Measurements from ENCODE around the gene NPFFR2. TPM values are rescaled to one million over a fixed set of nuclear protein-coding genes. Genes with fewer than 3 reads are reported as not detected.
A peak's percentile ranks its signal among the peaks of the same experiment; 100 is the strongest.

NPFFR2 gene
- total and polyA plus RNA-seq, 9 of the 15 experiments (the other 6 are each of a cell fraction or from before 2014, with no cell fraction given) = 0.15 to 0.98 (median 0.48) TPM

DNA sequence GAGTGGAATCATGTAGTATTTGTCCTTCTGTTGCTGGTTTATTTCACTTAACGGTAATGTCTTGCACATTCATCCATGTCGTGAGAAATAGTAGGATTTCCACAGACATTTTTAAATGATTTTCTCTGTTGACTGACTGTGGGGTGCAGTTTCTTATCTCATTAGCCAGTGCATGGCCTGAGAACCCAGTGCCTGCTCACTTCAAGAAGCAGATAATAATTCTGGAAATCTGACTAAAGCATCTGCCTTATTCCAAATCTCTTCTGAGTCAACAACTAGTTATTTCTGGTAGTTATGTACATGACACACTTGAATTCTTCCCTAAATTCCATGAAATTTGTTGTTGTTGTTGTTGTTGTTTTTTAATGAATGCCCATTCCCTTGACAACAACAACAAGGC is 77.6 kb downstream of the NPFFR2 start (continued):
- TF ChIP-seq MTA2 (IDR thresholded peaks at IDR 0.05; ENCODE audit: low read depth) (peak; percentile 44; the same call in 1 of the 2 replicates), POLR3A (IDR thresholded peaks at IDR 0.05; ENCODE audit: borderline replicate concordance, extremely low read depth, insufficient read depth, insufficient read length) (no peak), DDX20 (tag; IDR thresholded peaks at IDR 0.05; ENCODE audit: low read depth) (no peak), ARID1B (IDR thresholded peaks at IDR 0.05) (peak; percentile 29; the same call in 1 of the 2 replicates)
- TF ChIP-seq, protein P1, sequence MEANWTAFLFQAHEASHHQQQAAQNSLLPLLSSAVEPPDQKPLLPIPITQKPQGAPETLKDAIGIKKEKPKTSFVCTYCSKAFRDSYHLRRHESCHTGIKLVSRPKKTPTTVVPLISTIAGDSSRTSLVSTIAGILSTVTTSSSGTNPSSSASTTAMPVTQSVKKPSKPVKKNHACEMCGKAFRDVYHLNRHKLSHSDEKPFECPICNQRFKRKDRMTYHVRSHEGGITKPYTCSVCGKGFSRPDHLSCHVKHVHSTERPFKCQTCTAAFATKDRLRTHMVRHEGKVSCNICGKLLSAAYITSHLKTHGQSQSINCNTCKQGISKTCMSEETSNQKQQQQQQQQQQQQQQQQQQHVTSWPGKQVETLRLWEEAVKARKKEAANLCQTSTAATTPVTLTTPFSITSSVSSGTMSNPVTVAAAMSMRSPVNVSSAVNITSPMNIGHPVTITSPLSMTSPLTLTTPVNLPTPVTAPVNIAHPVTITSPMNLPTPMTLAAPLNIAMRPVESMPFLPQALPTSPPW (CRISPR knock-in tag; IDR thresholded peaks at IDR 0.05) = no peak

DNA sequence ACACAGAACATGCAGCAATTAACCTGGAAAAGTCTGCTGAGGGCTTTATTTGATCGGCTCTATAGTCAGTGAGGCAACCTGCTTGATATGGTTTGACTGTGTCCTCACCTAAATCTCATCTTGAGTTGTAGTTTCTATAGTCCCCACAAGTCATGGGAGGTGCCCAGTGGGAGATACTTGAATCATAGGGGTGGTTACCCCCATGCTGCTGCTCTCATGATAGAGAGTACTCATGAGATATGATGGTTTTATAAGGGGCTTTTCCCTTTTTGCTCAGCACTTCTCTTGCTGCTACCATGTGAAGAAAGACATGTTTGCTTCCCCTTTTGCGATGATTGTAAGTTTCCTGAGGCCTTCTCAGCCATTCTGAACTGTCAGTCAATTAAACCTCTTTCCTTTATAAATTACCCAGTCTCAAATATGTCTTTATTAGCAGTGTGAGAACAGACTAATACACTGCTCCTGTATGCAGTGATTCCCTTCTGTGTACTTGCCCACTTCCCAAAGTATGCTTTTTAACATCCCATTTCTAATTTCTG is 78.2 kb downstream of the NPFFR2 start:
- DNase-seq (ENCODE audit: extremely low read depth in 1 of 4, low spot score in 3 of 4) = no peak
- CTCF ChIA-PET (ENCODE audit: low intra/inter-chr PET ratio) = no interaction called here
- in situ Hi-C loops (cut with MboI) (no loop called here), intact Hi-C loops (cut with micrococcal nuclease) (no loop called here)
- Histone ChIP-seq H3K36me3 (ENCODE audit: control insufficient read depth, insufficient read depth, low read length) (no peaks in the 10 kb centered on the region), H3K79me2 (ENCODE audit: control insufficient read depth, insufficient read depth, low read length) (no peaks in the 10 kb centered on the region), H3K9me1 (ENCODE audit: control insufficient read depth, insufficient read depth, low read length) (no peaks in the 10 kb centered on the region), H3K4me1 (replicated peaks in 1 of 2; ENCODE audit: control insufficient read depth in 2 of 2, insufficient read depth in 2 of 2, low read length in 2 of 2) (peaks cover 0 to 6% of the 10 kb centered on the region in 2 experiments; a peak in 1 of 5 replicates), H3K4me2 (ENCODE audit: insufficient read depth, low read length) (no peak overlapping the region), H3K9ac (ENCODE audit: insufficient read depth in 1 of 2, low read depth in 2 of 2, low read length in 2 of 2) (no peak overlapping the region), H4K20me1 (replicated peaks; ENCODE audit: control insufficient read depth, insufficient read depth, low read length) (no peaks in the 10 kb centered on the region), H3K9me3 (replicated peaks; ENCODE audit: control insufficient read depth, insufficient read depth, low read depth, low read length) (no peaks in the 10 kb centered on the region), H3K27ac (ENCODE audit: extremely low read depth, low read depth, low read length) (no peak overlapping the region), H3K4me3 (no peak overlapping the region), H3K27me3 (ENCODE audit: control insufficient read depth in 2 of 2, insufficient read depth in 2 of 2, low read length in 2 of 2) (no peaks in the 10 kb centered on the region), H2AFZ (ENCODE audit: low read depth, low read length) (no peak overlapping the region)
- ATAC-seq = no peak
- no peak for FAIRE-seq
- TF ChIP-seq, protein P2, sequence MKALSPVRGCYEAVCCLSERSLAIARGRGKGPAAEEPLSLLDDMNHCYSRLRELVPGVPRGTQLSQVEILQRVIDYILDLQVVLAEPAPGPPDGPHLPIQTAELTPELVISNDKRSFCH (CRISPR knock-in tag; IDR thresholded peaks at IDR 0.05) = no peak
- TF ChIP-seq, protein P2 (tag; IDR thresholded peaks at IDR 0.05) = no peak
- TF ChIP-seq PCBP1 (IDR thresholded peaks at IDR 0.05; ENCODE audit: low read depth, low read length, poor library complexity, severe bottlenecking) (no peak), ZNF134 (CRISPR knock-in tag; conservative IDR thresholded peaks at IDR 0.05) (no peak), SMAD4 (CRISPR knock-in tag; conservative IDR thresholded peaks at IDR 0.05) (no peak), CHD2 (IDR thresholded peaks at IDR 0.05; ENCODE audit: low read depth, low read length) (no peak), TFAM (CRISPR knock-in tag; conservative IDR thresholded peaks at IDR 0.05) (no peak), ZNF444 (CRISPR knock-in tag; IDR thresholded peaks at IDR 0.05) (no peak), RHOXF2B (CRISPR knock-in tag; conservative IDR thresholded peaks at IDR 0.05) (no peak), MYNN (IDR thresholded peaks at IDR 0.05) (no peak), MYNN (CRISPR knock-in tag; IDR thresholded peaks at IDR 0.05) (no peak), FOSL1 (tag; conservative IDR thresholded peaks at IDR 0.05) (no peak), SOX6 (IDR thresholded peaks at IDR 0.05) (no peak)
- TF ChIP-seq, protein P3, sequence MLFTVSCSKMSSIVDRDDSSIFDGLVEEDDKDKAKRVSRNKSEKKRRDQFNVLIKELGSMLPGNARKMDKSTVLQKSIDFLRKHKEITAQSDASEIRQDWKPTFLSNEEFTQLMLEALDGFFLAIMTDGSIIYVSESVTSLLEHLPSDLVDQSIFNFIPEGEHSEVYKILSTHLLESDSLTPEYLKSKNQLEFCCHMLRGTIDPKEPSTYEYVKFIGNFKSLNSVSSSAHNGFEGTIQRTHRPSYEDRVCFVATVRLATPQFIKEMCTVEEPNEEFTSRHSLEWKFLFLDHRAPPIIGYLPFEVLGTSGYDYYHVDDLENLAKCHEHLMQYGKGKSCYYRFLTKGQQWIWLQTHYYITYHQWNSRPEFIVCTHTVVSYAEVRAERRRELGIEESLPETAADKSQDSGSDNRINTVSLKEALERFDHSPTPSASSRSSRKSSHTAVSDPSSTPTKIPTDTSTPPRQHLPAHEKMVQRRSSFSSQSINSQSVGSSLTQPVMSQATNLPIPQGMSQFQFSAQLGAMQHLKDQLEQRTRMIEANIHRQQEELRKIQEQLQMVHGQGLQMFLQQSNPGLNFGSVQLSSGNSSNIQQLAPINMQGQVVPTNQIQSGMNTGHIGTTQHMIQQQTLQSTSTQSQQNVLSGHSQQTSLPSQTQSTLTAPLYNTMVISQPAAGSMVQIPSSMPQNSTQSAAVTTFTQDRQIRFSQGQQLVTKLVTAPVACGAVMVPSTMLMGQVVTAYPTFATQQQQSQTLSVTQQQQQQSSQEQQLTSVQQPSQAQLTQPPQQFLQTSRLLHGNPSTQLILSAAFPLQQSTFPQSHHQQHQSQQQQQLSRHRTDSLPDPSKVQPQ (CRISPR knock-in tag; IDR thresholded peaks at IDR 0.05; ENCODE audit: borderline replicate concordance) = no peak
- 7% methylated on average over 2 of the region's 2 CpGs for WGBS (ENCODE audit: insufficient coverage, low coverage, missing lambda C conversion rate)
- POLR2A ChIA-PET = no interaction called here
- no TSS peak for BruUV-seq (replicated peaks)
